GM18502 (cell line): Measurements from ENCODE around the gene TMEM82.

Experiments
- ATAC-seq: cut with Tn5 transposase; IDR thresholded peaks from one replicate; pipeline ENCODE4 v1.9.1; 2021; ENCODE audit warnings: mild to moderate bottlenecking; ENCODE audit not compliant: unreplicated experiment, poor library complexity

Gene TMEM82

DNA sequence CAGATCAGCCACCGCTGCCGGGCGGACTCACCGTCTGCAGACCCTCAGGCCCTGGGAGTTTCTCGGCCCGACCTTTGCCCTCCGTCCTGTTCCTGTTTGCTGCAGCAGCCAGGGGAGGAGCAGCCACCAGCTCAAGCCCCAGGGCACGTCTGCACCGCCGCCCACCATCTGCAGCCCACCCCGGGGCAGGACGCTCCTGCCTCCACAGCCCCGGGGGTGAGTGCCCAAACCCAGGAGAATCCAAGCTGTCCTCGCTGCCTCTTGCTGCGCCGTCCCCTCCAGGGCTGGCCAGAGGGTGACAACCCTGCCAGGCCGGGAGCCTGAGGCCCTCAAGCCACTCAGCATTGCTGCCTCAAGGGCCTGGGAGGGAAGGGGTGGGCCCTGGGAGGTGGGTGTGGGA is 7.4 kb upstream of the TMEM82 start:
- no peak for ATAC-seq

DNA sequence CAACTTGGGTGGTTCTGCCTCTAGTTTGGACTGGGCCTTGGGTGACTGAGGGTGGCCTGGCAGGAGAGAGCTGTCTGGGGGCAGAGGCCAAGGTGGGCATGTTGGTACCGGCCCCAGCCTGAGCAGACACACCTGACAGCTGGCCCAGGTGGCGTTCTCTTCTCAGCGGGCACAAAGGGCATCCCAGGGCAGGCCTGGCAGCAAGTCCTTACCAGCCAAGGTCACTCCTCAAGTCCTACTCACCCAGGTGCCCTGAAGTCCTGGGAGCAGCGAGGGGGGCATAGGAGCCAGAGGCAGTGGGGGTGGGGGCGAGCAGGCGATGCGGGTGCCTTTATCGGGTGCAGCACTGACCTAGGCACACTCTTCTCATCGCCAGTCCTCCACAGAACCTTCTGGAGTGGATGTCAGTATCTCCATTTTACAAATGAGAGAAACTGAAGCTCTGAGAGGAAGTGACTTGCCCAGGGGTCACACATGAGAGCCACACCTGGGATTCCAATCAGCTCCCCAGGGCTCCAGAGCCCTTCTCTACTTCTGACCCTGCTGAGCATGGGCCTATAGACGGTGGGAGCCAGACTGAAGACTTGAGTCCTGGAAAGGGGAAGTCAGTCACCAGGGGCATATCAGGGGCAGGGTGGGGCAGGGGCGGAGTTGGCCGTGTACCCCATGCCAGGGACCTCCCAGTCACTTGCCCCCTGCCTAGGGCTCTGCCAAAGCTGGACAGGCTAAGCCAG is 6.8 kb upstream of the TMEM82 start:
- no peak for ATAC-seq

DNA sequence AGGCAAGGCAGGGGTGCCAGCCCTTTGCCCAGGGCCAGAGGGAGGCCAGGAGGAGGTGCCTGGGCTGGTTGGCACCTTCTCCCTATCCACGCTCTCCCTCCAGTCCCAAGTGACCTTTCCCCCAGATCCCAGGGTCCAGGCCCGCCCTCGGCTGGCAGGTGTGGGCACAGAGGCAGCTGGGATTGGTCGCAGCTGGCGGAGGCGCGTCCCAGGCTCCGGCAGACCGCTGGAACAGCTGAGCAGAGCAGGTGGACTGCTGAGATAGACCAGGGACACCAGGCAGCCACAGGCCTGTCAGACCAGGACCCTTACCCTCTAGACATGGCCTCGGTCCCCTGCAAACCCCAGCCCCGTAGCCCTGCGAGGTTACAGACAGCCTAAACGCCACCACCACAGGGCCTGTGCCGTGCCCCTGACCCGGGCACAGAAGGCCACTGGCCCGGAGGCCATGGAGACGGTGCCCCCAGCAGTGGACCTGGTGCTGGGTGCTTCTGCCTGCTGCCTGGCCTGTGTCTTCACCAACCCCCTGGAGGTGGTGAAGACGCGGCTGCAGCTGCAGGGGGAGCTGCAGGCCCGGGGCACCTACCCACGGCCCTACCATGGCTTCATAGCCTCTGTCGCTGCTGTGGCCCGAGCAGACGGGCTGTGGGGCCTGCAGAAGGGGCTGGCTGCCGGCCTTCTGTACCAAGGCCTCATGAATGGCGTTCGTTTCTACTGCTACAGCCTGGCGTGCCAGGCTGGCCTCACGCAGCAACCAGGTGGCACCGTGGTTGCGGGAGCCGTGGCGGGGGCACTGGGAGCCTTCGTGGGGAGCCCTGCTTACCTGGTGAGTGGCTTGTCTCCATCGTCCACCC is 6.0 kb upstream of the TMEM82 start, which contains the start of gene SLC25A34:
SLC25A34 (plus strand) TSS at position 221 of the 854 bp plus-strand sequence; CDS start at position 449, 228 bp downstream.
- no peak for ATAC-seq

DNA sequence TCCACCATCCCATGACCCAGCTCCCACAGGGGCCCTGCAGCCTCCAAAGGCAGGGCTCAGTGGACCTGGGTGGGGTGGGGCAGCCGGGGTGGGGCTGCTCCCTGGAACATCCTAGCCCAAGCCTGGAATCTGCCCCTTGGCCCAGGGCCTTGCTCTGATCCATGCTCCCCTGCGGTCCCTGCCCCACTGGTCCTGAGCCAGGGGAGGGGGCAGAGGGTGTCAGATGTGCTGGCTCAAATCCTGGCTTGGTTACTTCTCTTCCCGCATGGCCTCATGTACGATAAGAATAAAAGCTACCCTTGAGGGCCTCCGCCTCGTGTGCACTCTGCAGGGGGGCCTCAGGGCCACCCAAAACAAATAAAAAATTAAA is 5.4 kb upstream of the TMEM82 start:
- no peak for ATAC-seq

DNA sequence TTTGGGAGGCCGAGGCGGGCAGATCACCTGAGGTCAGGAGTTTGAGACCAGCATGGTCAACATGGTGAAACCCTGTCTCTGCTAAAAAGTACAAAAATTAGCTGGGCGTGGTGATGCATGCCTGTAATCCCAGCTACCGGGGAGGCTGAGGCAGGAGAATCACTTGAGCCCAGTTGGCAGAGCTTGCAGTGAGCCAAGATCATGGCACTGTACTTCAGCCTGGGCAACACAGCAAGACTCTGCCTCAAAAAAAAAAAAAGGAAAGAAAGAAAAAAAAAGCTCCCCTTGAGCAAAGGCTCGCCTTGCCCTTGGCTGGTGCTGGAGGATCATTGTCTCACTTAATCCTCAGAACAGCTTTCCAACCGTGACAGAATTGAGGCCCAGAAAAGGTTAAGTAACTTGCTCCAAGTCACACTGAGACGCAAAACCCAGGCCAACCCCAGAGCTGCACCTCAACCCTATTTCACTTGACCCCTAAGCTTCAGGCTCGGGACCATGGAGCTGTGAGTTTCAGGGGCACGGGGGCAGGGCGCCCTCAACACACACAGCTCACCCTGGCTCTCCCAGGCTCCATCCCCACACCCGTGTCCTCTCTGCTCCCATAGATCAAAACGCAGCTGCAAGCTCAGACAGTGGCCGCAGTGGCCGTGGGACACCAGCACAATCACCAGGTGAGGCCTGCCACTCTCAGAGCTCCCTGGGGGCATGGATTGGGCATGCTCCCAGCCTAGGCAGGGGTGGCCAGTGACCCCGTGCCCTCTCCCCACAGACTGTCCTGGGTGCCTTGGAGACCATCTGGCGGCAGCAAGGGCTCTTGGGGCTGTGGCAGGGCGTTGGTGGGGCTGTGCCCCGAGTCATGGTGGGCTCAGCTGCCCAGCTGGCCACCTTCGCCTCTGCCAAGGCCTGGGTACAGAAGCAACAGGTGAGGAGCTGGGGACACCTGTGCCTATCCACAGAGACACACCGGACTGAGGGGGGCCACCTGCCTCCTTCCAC is 4.7 kb upstream of the TMEM82 start:
- ATAC-seq = no peak

DNA sequence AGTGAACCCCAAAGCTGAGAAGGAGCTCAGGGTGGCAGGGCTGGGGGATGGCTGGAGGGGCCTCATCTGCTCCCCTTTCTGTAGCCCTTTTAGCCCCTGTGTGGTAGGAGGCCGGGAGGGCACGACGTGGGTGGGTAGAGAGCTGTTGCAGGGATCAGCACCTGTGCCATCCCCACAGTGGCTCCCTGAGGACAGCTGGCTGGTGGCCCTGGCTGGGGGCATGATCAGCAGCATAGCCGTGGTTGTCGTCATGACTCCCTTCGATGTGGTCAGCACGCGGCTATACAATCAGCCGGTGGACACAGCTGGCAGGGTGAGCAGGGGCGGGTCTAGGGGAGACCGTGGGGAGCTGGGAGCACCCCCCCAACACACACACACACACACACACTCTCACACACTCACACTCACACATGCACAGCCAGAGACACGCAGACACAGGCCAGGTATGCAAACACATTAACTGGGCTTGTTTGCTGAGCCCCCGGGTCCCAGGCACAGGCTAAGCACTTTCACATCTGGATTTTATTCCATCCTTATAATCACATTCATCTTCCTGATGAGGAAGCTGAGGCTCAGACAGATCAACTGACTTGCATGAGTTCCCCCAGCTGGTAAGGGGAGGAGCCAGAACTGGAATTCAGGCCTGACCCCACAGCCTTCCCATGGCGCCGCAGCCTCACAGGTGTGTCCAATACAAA is 3.7 kb upstream of the TMEM82 start:
- no peak for ATAC-seq

DNA sequence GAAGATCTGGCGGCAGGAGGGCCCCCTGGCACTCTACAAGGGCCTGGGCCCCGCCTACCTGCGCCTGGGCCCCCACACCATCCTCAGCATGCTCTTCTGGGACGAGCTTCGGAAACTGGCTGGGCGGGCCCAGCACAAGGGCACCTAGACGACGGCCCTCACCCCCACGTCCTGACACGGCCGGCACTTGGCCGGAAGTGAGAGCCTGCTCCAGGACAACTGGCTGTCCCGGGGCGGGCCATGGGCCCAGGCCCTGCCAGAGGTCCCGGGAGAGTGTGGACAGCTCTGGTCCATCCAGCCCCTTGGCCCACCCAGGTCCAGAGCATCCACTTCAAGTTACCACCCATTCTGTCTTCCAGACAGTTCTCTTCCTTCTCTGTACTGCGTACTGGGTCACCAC is 3.0 kb upstream of the TMEM82 start:
- ATAC-seq = no peak

DNA sequence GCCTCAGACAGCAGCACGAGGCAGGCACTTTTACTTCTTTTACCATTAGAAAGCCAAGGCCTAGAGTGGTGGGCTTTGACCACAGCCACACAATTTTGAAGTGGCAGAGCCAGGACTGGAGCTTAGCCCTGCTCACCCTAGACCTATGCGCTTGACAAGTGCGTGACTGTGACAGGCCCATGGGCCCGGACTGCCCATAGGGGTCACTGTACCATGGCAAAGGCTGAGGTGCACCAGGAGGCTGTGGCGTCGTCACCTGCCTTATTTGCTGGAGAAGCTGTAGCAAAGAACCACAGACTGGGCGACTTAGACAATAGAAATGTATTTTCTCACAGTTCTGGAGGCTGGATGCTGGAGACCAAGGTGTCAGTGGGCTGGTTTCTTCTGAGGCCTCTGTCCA is 2.6 kb upstream of the TMEM82 start:
- no peak for ATAC-seq

DNA sequence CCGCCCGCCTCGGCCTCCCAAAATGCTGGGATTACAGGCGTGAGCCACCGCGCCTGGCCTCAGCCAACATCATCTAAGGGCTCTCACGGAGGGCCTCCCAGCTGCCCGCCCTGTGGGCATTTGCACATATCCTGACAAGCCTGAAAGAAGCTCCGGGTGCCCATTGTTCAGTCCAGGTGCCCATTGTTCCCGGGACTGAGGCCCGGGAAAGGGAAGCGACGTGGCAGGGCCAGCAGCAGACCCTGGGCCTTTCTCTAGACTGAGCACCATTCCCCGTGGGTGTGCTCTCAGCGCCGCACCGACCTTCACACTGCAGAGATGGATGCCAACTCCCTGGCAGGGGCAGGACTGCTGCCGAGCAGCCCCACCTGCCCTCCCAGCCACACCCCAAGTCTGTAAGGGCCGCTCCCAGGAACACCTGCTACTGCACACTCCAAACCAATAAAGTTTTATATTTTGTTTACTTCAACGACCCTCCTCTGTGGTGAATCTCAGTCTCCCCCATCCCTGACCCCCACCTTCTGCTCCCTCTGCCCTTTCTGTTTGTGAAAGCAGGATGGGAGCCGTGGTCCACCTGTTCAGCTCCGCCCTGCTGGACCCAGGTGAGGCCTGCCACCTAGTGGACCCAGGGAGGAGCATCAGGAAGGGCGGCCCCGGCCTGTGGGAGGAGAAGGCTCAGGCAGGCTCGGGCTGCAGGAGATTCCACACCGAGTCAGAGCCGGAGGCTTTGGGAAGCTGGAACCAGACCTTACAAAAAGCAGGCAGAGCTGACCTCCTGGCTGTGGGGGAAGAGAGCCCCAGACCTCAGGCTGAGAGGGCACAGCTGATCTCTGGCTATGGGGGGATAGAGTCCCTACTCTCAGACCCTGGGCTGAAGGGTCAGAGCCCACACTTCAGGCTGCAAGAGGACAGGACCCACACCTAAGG is 1.1 kb upstream of the TMEM82 start:
- no peak for ATAC-seq

DNA sequence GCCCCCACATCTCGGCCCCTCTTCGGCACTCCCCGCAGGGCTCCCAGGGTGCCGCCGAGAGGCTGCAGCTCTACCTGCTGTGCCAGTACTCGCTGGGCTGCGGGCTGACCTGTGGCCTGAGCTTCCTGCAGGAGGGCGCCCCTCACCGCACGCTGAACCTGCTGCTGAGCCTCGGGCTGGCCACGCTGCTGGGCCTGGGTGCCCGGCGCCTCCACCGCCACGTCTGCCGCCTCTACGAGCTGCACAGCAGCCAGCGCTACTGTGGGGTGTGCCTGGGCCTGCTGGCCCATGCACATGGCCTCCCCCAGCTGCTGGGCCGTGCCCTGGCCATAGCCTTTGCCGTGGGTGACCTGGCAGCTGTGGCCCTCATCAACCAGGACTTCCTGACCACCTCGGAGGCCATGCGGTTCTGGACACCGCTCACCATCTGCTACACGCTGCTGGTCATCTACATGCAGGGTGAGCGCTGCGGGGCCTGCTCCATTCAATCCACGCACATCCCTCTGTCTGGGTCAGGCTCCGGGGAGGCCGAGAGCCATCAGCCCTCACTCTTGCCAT is 1.9 kb downstream of the TMEM82 start:
- ATAC-seq = no peak

DNA sequence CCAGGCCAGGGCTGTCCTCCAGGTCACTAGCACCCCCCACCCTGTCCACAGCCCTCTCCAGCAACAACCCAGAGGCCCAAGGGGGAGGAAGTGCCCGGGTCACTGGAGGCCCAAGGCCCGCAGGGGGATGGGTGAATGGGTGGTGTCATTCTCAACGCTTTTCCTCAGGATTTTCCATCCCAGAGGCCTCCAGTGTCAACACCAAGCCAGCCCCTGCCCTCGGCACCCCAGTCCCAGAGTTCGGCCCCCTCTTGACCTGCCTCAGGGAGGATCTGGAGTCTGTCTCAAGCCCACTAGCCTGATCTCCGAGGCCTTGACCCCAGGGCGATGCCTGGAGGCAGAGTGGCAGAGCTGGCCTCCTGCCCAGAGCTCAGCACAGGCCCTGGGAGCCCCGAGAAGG is 5.1 kb downstream of the TMEM82 start:
- no peak for ATAC-seq

DNA sequence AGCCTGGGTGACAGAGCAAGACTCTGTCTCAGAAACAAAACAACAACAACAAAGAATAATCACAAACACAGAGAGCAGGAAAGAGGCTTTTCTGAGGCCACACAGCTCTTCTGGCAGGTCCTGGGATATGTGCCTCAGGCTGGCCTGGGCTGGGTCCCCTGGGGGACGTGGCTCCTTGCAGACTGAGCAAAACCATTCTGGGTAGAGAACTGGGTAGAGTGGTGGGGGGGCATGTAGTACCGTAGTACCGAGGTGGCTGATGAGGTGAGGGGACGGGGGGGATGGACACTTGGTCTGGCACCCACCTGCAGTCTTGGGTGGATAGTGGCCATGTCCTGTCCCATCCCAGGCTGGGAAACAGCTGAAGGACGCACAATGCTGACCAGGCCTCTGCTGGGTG is 6.0 kb downstream of the TMEM82 start:
- ATAC-seq = no peak

DNA sequence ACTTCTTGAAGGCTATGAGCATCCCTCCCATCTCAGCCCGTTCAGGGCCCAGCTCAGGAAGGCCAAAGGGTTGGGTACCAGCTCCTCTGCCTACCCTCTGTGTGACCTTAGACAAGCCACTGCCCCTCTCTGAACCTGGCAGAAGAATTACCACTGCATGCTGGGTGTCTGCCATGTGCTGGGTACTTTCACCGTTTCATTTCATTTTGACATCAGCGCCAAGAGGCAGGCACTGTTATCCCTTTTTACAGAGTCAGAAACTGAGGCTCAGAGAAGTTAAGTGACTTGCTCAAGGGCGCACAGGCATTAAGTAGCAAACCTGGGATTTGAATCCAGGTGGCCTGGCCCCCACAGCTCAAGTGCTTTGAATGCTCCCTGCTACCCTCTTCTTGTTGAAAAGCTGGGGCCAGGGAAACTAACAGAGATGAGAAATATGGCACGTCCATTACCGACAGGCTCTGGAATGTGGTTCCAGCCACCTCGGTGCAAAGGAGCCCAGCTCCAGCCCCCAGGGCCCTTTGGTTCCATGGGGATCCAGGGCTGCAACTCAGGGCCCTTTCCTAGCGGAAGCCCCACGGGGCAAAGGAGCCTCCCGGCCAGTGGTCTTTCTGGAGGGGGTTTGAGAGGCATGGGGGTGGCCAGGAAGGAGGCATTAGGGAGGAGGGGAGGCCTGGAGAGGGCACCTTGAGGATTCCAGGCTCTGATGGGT is 6.5 kb downstream of the TMEM82 start:
- no peak for ATAC-seq

DNA sequence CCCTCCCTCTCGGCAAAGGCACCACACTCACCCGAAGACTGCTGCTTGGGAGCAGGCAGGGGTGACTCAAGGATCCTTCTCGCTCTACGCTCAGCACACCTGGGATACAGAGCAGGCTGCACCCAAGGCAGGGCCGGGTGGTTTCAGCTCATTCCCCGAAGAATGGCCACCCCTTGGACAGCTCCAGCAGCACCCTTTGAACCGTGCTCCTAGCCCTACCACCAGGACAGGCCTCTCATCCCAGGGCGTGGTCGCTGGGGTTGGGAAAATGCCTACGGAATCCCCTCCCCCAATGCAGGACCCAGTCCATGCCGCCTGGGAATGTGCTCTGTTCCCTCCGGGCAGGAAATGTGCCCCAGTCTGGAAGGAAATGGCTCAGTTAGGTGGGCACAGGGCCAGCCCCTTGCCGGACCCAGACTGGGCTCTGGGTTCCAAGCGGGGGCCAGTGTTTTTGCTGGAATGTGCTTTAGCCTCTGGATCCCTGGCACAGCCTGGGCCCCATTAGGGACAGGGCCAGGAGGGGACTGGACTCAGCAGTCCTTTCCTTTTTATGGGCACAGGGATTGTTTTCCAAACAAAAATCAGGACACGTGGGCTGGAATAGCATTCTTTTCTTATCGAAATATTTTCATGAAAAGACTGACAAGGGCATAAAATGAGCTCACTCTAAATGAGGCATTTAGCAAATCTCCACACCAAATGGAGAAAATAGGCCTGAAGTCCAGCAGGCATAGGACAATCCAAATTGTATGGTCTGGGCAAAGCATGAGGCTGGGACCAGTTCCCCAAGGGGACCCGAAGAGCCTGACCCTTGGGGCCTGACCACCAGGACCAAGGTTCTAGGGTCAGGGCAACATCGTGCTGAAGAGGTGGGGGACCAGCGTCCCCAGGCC is 7.3 kb downstream of the TMEM82 start:
- ATAC-seq = no peak

DNA sequence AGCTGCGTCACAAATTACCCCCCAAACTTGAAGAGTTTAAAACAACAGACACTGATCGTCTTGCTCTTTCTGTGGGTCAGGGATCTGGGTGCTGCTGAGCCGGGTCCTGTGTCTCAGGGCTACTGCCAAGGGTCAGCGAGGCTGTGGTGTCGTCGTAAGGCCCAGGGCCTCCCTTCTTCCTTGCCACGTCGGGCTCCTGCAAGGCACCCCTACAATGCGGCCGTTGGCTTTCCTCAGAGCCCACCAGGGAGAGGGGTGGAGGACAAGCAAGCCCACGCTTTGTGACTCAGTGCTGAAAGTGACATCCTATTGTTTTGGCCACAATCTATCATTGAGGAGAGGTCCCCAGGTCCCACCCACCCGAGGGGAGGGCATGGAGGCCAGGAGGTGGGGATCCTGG is 8.6 kb downstream of the TMEM82 start:
- ATAC-seq = no peak

DNA sequence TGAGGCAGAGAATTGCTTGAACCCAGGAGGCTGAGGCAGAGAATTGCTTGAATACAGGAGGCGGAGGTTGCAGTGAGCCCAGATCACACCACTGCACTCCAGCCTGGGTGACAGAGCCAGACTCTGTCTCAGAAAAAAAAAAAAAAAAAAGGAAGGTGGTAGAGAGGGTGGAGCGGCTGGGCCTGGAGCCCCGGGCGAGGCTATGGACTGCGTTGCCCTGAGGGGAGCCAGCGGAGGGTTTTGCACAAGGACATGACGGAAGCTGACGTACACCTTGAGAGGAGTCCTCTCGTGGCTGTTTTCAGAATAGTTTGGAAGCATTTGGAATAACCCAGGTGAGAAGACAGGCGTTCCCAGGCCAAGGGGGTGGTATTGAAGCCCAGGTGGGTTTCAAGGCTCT is 9.4 kb downstream of the TMEM82 start:
- no peak for ATAC-seq

DNA sequence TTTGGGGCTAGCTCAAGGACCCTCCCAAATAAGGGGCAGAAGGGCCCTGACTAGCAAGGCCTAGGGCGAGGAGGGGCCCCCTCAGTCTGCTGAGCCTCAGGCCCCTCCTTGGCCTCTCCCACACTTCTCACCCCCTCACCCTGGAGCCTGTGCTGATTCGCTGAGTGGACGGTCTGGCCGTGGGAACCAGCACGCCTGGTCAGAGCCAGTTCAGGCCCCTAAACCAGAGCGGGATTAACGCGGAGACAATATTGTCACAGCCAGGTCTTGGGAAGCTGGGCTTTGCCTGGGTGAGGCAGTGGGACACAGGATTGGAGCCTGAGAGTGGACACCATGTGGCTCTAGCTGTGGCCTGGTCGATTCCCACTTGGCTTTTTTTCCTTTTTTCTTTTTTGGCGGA is 11.5 kb downstream of the TMEM82 start:
- no peak for ATAC-seq
